Measurements from ENCODE around the gene CCDC83.

- TF ChIP-seq CTCF (conservative IDR thresholded peaks at IDR 0.05) = no peak
- TF ChIP-seq EZH2 (IDR thresholded peaks at IDR 0.05; ENCODE audit: low read depth) = no peak
Observed at GRCh38 chr11:85886089-85887056, 31.2 kb downstream of the CCDC83 start.

Measured in PC-9 (cell line).